Measurements from ENCODE around the gene RHBDL3.
A peak's percentile ranks its signal among the peaks of the same experiment; 100 is the strongest.
"Not testable (repeated sequence)": the region's sequence is repeated elsewhere in the genome, so short reads cannot be mapped to it uniquely, and the experiment has no call there.

Gene RHBDL3

GRCh38 chr17:32292094-32292493 lies 26.5 kb downstream of the RHBDL3 start:
- no peak for DNase-seq

- no peak for DNase-seq
Measured at GRCh38 chr17:32297424-32297823, 31.8 kb downstream of the RHBDL3 start.

GRCh38 chr17:32297860-32298259 lies 32.2 kb downstream of the RHBDL3 start:
- no peak for DNase-seq

GRCh38 chr17:32298298-32298697 lies 32.7 kb downstream of the RHBDL3 start:
- no peak for DNase-seq

- no peak for DNase-seq
Measured at GRCh38 chr17:32298721-32299579, 33.3 kb downstream of the RHBDL3 start.

- no peak for DNase-seq
Measured at GRCh38 chr17:32299580-32300164, 34.0 kb downstream of the RHBDL3 start.

- DNase-seq: no peak
Measured at GRCh38 chr17:32302037-32302436, 36.4 kb downstream of the RHBDL3 start.

GRCh38 chr17:32302860-32303649 lies 37.4 kb downstream of the RHBDL3 start:
- no peak for DNase-seq

GRCh38 chr17:32303781-32304288 lies 38.2 kb downstream of the RHBDL3 start:
- no peak for DNase-seq

- no peak for DNase-seq
Measured at GRCh38 chr17:32305049-32305448, 39.4 kb downstream of the RHBDL3 start.

GRCh38 chr17:32307658-32308057 lies 42.0 kb downstream of the RHBDL3 start:
- no peak for DNase-seq

- no peak for DNase-seq
Measured at GRCh38 chr17:32311028-32311536, 45.5 kb downstream of the RHBDL3 start.

- no peak for DNase-seq
Measured at GRCh38 chr17:32314636-32315035, 49.0 kb downstream of the RHBDL3 start.

- DNase-seq: no peak
Measured at GRCh38 chr17:32315171-32315570, 49.5 kb downstream of the RHBDL3 start.

- DNase-seq: not testable (repeated sequence)
Measured at GRCh38 chr17:32316653-32317052, 51.0 kb downstream of the RHBDL3 start.

GRCh38 chr17:32317353-32317752 lies 51.7 kb downstream of the RHBDL3 start:
- DNase-seq: no peak

GRCh38 chr17:32318071-32318470 lies 52.4 kb downstream of the RHBDL3 start:
- no peak for DNase-seq

- DNase-seq: peak; percentile 52 to 76 (median 62)
Measured at GRCh38 chr17:32319548-32319905, 53.9 kb downstream of the RHBDL3 start.

GRCh38 chr17:32320080-32320479 lies 54.4 kb downstream of the RHBDL3 start:
- not testable (repeated sequence) for DNase-seq

- no peak for DNase-seq
Measured at GRCh38 chr17:32320847-32321246, 55.2 kb downstream of the RHBDL3 start.

GRCh38 chr17:32323046-32323445 lies 57.4 kb downstream of the RHBDL3 start:
- no peak for DNase-seq

- peak in 1 of 4 experiments; percentile 5 for DNase-seq
Measured at GRCh38 chr17:32323811-32324491, 58.3 kb downstream of the RHBDL3 start.

- no peak for DNase-seq
Measured at GRCh38 chr17:32327911-32328310, 62.3 kb downstream of the RHBDL3 start.

Data from activated naive CD4-positive, alpha-beta T cell (primary cell).